H1 (cell line): Measurements from ENCODE around the gene IDH2. TPM values are rescaled to one million over a fixed set of nuclear protein-coding genes. Genes with fewer than 3 reads are reported as not detected.
"Not testable (repeated sequence)": the region's sequence is repeated elsewhere in the genome, so short reads cannot be mapped to it uniquely, and the experiment has no call there.

Experiments
- CTCF ChIA-PET: fragments of 300-600 bp; sonication (Branson Sonifier 250); formaldehyde crosslinking; loops from one replicate; lab custom pipeline; 2021; ENCODE audit not compliant: partially characterized antibody; lab: Charles Lee
- POLR2A ChIA-PET: fragments of 300-600 bp; sonication (Branson Sonifier 250); formaldehyde crosslinking; loops from one replicate; lab custom pipeline; 2021; ENCODE audit warnings: inconsistent platforms; ENCODE audit not compliant: partially characterized antibody; lab: Charles Lee
- DNase-seq, 2 experiments: peaks; one replicate each; pipeline versions ENCODE4 v3.0.0 to v3.0.0-alpha.2; 2010 to 2022; ENCODE audit warnings: low spot score in 2 of 2, low read depth in 1 of 2, mixed read lengths in 1 of 2
- FAIRE-seq: peaks from 2 replicates; lab custom pipeline; 2011; peaks lifted over from hg19 to GRCh38; lab: Jason Lieb, UNC
- H2AFZ ChIP-seq: 2 replicates; pipeline ENCODE4 v1.8.1; 2012; ENCODE audit warnings: low read length, inconsistent platforms
- H2AK5ac ChIP-seq: 2 replicates; pipeline ENCODE4 v1.6.1; 2013; ENCODE audit warnings: low read depth, low read length
- H2BK120ac ChIP-seq: replicated peaks from 2 replicates; pipeline ENCODE3; 2013; ENCODE audit warnings: low read depth, low read length, inconsistent platforms
- H2BK12ac ChIP-seq: 2 replicates; pipeline ENCODE4 v1.6.1; 2013; ENCODE audit warnings: low read depth, low read length
- H2BK15ac ChIP-seq: 2 replicates; pipeline ENCODE4 v1.6.1; 2013; ENCODE audit warnings: low read length
- H2BK20ac ChIP-seq: 2 replicates; pipeline ENCODE4 v1.6.1; 2013; ENCODE audit warnings: low read length
- H2BK5ac ChIP-seq: 2 replicates; pipeline ENCODE4 v1.6.1; 2013; ENCODE audit warnings: low read depth, low read length
- H3K14ac ChIP-seq: 2 replicates; pipeline ENCODE4 v1.6.1; 2013; ENCODE audit warnings: inconsistent platforms; ENCODE audit not compliant: insufficient read length
- H3K18ac ChIP-seq: 2 replicates; pipeline ENCODE4 v1.6.1; 2013; ENCODE audit warnings: low read length; ENCODE audit errors: extremely low read depth
- H3K23ac ChIP-seq: 2 replicates; pipeline ENCODE4 v1.6.1; 2013; ENCODE audit warnings: inconsistent platforms; ENCODE audit not compliant: insufficient read length
- H3K23me2 ChIP-seq: 2 replicates; pipeline ENCODE4 v1.6.1; 2013; ENCODE audit warnings: low read depth, low read length
- H3K27ac ChIP-seq: 2 replicates; pipeline ENCODE4 v1.6.1; 2011; ENCODE audit warnings: low read depth, low read length, inconsistent platforms
- H3K27me3 ChIP-seq, 4 experiments: replicated peaks in 1 of 4; 1 replicate in 1 of 4; 2 replicates in 3 of 4; pipeline versions ENCODE4 v1.6.1 to v1.8.1; 2011 to 2013; ENCODE audit warnings: low read length in 3 of 4, mild to moderate bottlenecking in 3 of 4, inconsistent platforms in 2 of 4, mixed read lengths in 2 of 4, moderate library complexity in 1 of 4; ENCODE audit not compliant: control insufficient read depth in 3 of 4, insufficient read depth in 3 of 4; ENCODE audit errors: extremely low read depth in 1 of 4
- H3K36me3 ChIP-seq, 4 experiments: 2 replicates each; pipeline versions ENCODE4 v1.6.1 to v1.8.1; 2011 to 2013; ENCODE audit warnings: mild to moderate bottlenecking in 4 of 4, low read length in 3 of 4, moderate library complexity in 2 of 4, control low read depth in 1 of 4, inconsistent platforms in 1 of 4; ENCODE audit not compliant: insufficient read depth in 4 of 4, control insufficient read depth in 2 of 4
- H3K4ac ChIP-seq: replicated peaks from 2 replicates; pipeline ENCODE3; 2013; ENCODE audit warnings: low read length, low read depth, mixed read lengths, inconsistent platforms; ENCODE audit not compliant: insufficient read length
- H3K4me1 ChIP-seq, 4 experiments: replicated peaks in 1 of 4; 1 replicate in 1 of 4; 2 replicates in 3 of 4; pipeline versions ENCODE4 v1.6.1 to v1.8.1; 2011 to 2013; ENCODE audit warnings: low read length in 3 of 4, inconsistent platforms in 2 of 4, mixed read lengths in 1 of 4; ENCODE audit not compliant: insufficient read depth in 4 of 4, control insufficient read depth in 3 of 4
- H3K4me2 ChIP-seq, 2 experiments: 2 replicates each; pipeline versions ENCODE4 v1.6.1 to v1.8.1; 2011 to 2013; ENCODE audit warnings: low read depth in 2 of 2, low read length in 2 of 2, control low read depth in 1 of 2, inconsistent platforms in 1 of 2, mild to moderate bottlenecking in 1 of 2; ENCODE audit not compliant: insufficient read depth in 1 of 2
- H3K4me3 ChIP-seq, 4 experiments: fragments of 200-600, 300-600 bp in 1 of 4; sonication (generic), shearing (Covaris generic), sonication (Bioruptor Twin) in 1 of 4; 2 replicates each; pipeline versions ENCODE4 v1.5.1 to v1.8.1; 2011 to 2016; ENCODE audit warnings: low read length in 4 of 4, low read depth in 3 of 4, control low read depth in 2 of 4, inconsistent platforms in 2 of 4, mild to moderate bottlenecking in 2 of 4, mixed read lengths in 1 of 4, moderate library complexity in 1 of 4; ENCODE audit not compliant: insufficient read depth in 2 of 4; ENCODE audit errors: extremely low read depth in 1 of 4
- H3K56ac ChIP-seq: replicated peaks from 2 replicates; pipeline ENCODE3; 2013; ENCODE audit warnings: low read depth, mild to moderate bottlenecking, mixed read lengths, low read length, inconsistent platforms; ENCODE audit not compliant: insufficient read length
- H3K79me1 ChIP-seq: 2 replicates; pipeline ENCODE4 v1.6.1; 2013; ENCODE audit warnings: low read depth, low read length, control low read depth
- H3K79me2 ChIP-seq, 2 experiments: 2 replicates each; pipeline versions ENCODE4 v1.6.1 to v1.8.1; 2012 to 2013; ENCODE audit warnings: low read length in 2 of 2, mild to moderate bottlenecking in 2 of 2, inconsistent platforms in 1 of 2; ENCODE audit not compliant: insufficient read depth in 2 of 2, control insufficient read depth in 1 of 2
- H3K9ac ChIP-seq, 4 experiments: replicated peaks in 1 of 4; 1 replicate in 1 of 4; 2 replicates in 3 of 4; pipeline versions ENCODE4 v1.6.1 to v1.8.1; 2011 to 2013; ENCODE audit warnings: low read depth in 3 of 4, low read length in 3 of 4, control low read depth in 2 of 4, mild to moderate bottlenecking in 2 of 4, moderate library complexity in 2 of 4, inconsistent platforms in 1 of 4; ENCODE audit errors: extremely low read depth in 1 of 4
- H3K9me3 ChIP-seq, 2 experiments: 2 replicates each; pipeline versions ENCODE4 v1.6.1 to v1.8.1; 2012 to 2013; ENCODE audit warnings: mild to moderate bottlenecking in 2 of 2, moderate library complexity in 2 of 2, control low read depth in 1 of 2, inconsistent platforms in 1 of 2, low read depth in 1 of 2, low read length in 1 of 2, mixed read lengths in 1 of 2; ENCODE audit not compliant: insufficient read depth in 2 of 2
- H4K20me1 ChIP-seq, 2 experiments: replicated peaks in 1 of 2; 2 replicates each; pipeline versions ENCODE3 to v1.8.1; 2011 to 2013; ENCODE audit warnings: inconsistent platforms in 2 of 2, low read length in 2 of 2, mild to moderate bottlenecking in 1 of 2; ENCODE audit not compliant: insufficient read depth in 2 of 2, control insufficient read depth in 1 of 2
- H4K5ac ChIP-seq: 2 replicates; pipeline ENCODE4 v1.6.1; 2013; ENCODE audit warnings: low read length, low read depth, mixed read lengths, inconsistent platforms; ENCODE audit not compliant: insufficient read length
- H4K8ac ChIP-seq: 2 replicates; pipeline ENCODE4 v1.8.0; 2013; ENCODE audit warnings: mild to moderate bottlenecking, moderate library complexity, low read length, inconsistent platforms; ENCODE audit not compliant: insufficient read depth; ENCODE audit errors: extremely low read depth
- H4K91ac ChIP-seq: replicated peaks from 2 replicates; pipeline ENCODE3; 2013; ENCODE audit warnings: low read length, mixed read lengths, inconsistent platforms; ENCODE audit not compliant: insufficient read length
- WGBS, 2 experiments: shearing (Covaris generic) in 1 of 2; methylation state at CpG; one replicate each; pipeline versions ENCODE4 v1.1.6 to v1.1.7; 2013 to 2015; ENCODE audit warnings: low lambda C conversion rate in 2 of 2, mixed read lengths in 2 of 2, inconsistent platforms in 1 of 2, low coverage in 1 of 2, missing lambda C conversion rate in 1 of 2; ENCODE audit not compliant: insufficient replicate concordance in 2 of 2, insufficient coverage in 1 of 2, insufficient read length in 1 of 2; ENCODE audit errors: extremely low coverage in 1 of 2, missing lambda C conversion rate in 1 of 2; 5-methylcytosine and 5-hydroxymethylcytosine counted together
- polyA plus RNA-seq, 7 experiments: library from polyadenylated mRNA; depleted of rRNA in 3 of 7; stranded (reverse) in 5 of 7; unstranded in 2 of 7; fragments of >200 nt in 5 of 7; fragments of 200-250 nt in 2 of 7; gene quantifications; 1 replicate in 5 of 7; 2 replicates in 1 of 7; 4 replicates in 1 of 7; pipeline versions ENCODE4 v1.2.1 to v1.2.3, GENCODE V29; 2011 to 2013; ENCODE audit warnings: missing spikeins in 2 of 7, mixed read lengths in 2 of 7
- total RNA-seq: library from RNA; stranded (reverse); fragmentation: NEBNext Ultra II Directional; extraction: Animal tissue kit (Norgen Biotek cat#: 25700); gene quantifications from 2 replicates; pipeline ENCODE4 v1.2.1, GENCODE V29; 2021

The IDH2 gene
- total and polyA plus RNA-seq, 2 of the 8 experiments (the other 6 are each of a cell fraction or from before 2014, with no cell fraction given): 64.2 to 84.6 TPM

- POLR2A ChIA-PET, FAIRE-seq: not testable (repeated sequence)
These were observed 37.3 kb upstream of the IDH2 start for GRCh38 chr15:90139549-90139948.

More at GRCh38 chr15:90139549-90139948, 37.3 kb upstream of the IDH2 start:
- CTCF ChIA-PET: interaction anchor here (0.7 to 11.6 kb wide), 8 partner anchors 9 to 160 kb away, joined by 3 to 113 read pairs (median 6); partner anchors contain the start of genes CIB1 and GDPGP1
- not testable (repeated sequence) for H2BK12ac ChIP-seq, H3K23me2 ChIP-seq, DNase-seq, H2BK5ac ChIP-seq, H3K9me3 ChIP-seq, H3K79me1 ChIP-seq, H3K4me3 ChIP-seq, H4K8ac ChIP-seq, H3K4me2 ChIP-seq, H4K5ac ChIP-seq, H4K20me1 ChIP-seq, H3K27ac ChIP-seq, H3K23ac ChIP-seq, H4K91ac ChIP-seq, H2AK5ac ChIP-seq, H3K9ac ChIP-seq, H3K4me1 ChIP-seq, H3K14ac ChIP-seq, H3K4ac ChIP-seq, H2BK120ac ChIP-seq, H2BK20ac ChIP-seq, H3K27me3 ChIP-seq, H3K18ac ChIP-seq, H3K79me2 ChIP-seq, H2BK15ac ChIP-seq, H3K56ac ChIP-seq, H2AFZ ChIP-seq, H3K36me3 ChIP-seq
- 93% methylated on average over 8 of the region's 8 CpGs; no CpG with 5 or more reads in 1 of the 2 experiments for WGBS, 2 experiments
